Cardiac muscle cell (in vitro differentiated cells and primary cell): ENCODE results near the gene WRNIP1. TPM values are rescaled to one million over a fixed set of nuclear protein-coding genes. Genes with fewer than 3 reads are reported as not detected.

Source experiments
- DNase-seq, 2 donors: peaks; one replicate each; pipeline versions ENCODE4 v3.0.0 to v3.0.0-alpha.2; 2010 to 2017; ENCODE audit warnings: low read depth in 1 of 2, low spot score in 1 of 2
- H3K27ac ChIP-seq: fragments of 200-600 bp; sonication (generic); 2 replicates; pipeline ENCODE4 v1.5.1; 2016
- H3K27me3 ChIP-seq: fragments of 200-600 bp; sonication (generic); 2 replicates; pipeline ENCODE4 v1.6.0; 2016; ENCODE audit warnings: control low read depth
- H3K36me3 ChIP-seq: fragments of 200-600 bp; sonication (generic); 2 replicates; pipeline ENCODE4 v1.5.1; 2016; ENCODE audit warnings: control low read depth
- H3K4me1 ChIP-seq: fragments of 200-600 bp; sonication (generic); 2 replicates; pipeline ENCODE4 v1.8.1; 2017; ENCODE audit warnings: low read depth, mild to moderate bottlenecking, mixed run types
- H3K4me3 ChIP-seq: fragments of 200-600 bp; sonication (generic); 2 replicates; pipeline ENCODE4 v1.5.1; 2016; ENCODE audit warnings: mild to moderate bottlenecking
- H3K9me3 ChIP-seq: fragments of 200-600 bp; sonication (generic); 2 replicates; pipeline ENCODE4 v1.5.1; 2017; ENCODE audit warnings: low read depth, mild to moderate bottlenecking, control low read depth
- CTCF ChIP-seq: IDR thresholded peaks from 2 replicates; pipeline ENCODE4 v1.5.1; 2012; ENCODE audit warnings: low read depth, mild to moderate bottlenecking, low read length
- polyA plus RNA-seq: library from polyadenylated mRNA; unstranded; fragments of >200 nt; fragmentation: Nextera tagmentation; extraction: Ambion mirVana; gene quantifications from 2 replicates; pipeline ENCODE4 v1.2.1, GENCODE V29; 2016
- total RNA-seq: library from RNA; depleted of rRNA; stranded (reverse); fragments of >200 nt; gene quantifications from 2 replicates; pipeline ENCODE4 v1.2.3, GENCODE V29; 2016

The WRNIP1 gene
- total and polyA plus RNA-seq, 2 experiments from 2014 or later = 59.2 to 89.9 TPM

DNA sequence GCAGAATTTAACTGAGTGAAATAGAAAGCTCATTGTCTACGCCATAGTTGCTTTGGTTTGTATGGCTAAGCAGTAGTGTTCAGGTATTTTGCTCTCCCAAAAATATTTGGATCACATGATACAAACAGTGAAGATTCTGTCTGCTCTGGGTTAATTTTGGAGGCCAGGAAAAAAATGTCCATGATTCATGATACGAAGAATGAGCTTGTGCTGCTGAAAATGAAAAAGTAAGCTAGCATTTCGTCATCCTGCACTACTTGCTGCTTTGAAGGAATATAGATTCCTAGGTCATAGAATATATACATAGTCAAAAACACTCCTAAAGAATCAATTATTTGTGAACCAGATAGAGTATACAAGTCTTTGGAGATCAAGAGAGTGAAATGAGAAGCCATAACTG, 8.3 kb downstream of the WRNIP1 start:
- no peaks in the 10 kb centered on the region for H3K36me3 ChIP-seq
- H3K4me3 ChIP-seq = no peak overlapping the region
- no peak overlapping the region for H3K27ac ChIP-seq
- no peaks in the 10 kb centered on the region for H3K9me3 ChIP-seq
- peak in 1 of 2 donors; percentile 32 for DNase-seq
- TF ChIP-seq CTCF = no peak
- H3K27me3 ChIP-seq = no peaks in the 10 kb centered on the region
- peaks cover 26% of the 10 kb centered on the region for H3K4me1 ChIP-seq

DNA sequence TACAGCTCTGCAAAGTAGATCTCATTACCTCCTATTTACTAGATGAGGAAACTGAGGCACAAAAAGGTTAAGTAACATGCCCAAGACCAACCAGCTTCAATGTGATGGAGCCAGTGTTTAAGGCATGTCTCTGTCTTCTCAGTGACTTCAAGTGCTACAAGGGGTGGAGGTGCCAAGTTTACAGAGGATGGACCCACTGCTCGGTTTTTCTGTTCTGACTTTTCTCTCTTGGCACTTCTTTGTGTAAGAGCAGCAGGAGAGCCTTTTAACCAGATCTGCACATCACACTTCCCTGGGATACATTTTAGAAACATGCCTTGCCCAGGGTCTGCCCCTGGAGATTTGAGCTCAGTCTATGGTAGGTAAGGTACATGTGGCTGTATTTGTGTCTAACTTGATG, 9.8 kb downstream of the WRNIP1 start:
- no peak for TF ChIP-seq CTCF
- H3K9me3 ChIP-seq = no peaks in the 10 kb centered on the region
- no peak for DNase-seq
- no peak overlapping the region for H3K4me3 ChIP-seq
- H3K27me3 ChIP-seq = no peaks in the 10 kb centered on the region
- peaks cover 11% of the 10 kb centered on the region for H3K36me3 ChIP-seq
- no peak overlapping the region for H3K27ac ChIP-seq
- H3K4me1 ChIP-seq = peaks cover 11% of the 10 kb centered on the region

GRCh38 chr6:2777249-2777648, 12.1 kb downstream of the WRNIP1 start:
- Histone ChIP-seq H3K4me1 (peaks cover 5% of the 10 kb centered on the region), H3K36me3 (peaks cover 15% of the 10 kb centered on the region), H3K4me3 (no peak overlapping the region), H3K9me3 (no peaks in the 10 kb centered on the region), H3K27ac (no peak overlapping the region), H3K27me3 (no peaks in the 10 kb centered on the region)
- no peak for DNase-seq
- no peak for TF ChIP-seq CTCF

DNA sequence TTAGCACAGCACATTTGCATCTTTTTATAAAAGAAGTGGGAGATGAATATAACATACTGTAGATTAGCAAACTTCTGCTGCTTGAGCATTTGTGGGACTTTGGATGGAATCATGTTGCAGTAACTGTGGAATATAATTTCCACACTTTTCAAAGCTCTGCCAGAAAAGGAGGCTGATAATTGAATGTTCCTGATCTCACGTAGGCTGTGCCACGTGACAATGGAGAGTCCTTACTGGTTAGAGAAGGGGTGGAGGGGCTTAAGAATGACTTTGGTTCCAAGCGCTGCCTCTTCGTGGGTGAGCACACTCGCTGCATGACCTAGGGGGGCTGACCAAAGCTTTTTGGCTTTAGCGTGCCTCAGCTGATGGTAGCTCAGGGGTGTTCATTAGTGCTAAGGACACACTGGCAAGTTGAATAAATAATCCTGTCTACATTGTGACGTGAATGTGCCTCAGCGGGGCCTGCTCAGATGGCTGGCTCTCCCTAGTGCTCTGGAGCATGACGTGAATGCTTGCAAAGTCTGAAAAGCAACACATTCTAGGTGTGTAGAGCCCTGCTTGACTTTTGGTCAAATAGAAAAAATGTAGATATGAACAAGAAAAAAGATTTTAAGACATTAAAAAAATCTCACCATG, 15.0 kb downstream of the WRNIP1 start:
- no peak overlapping the region for H3K4me3 ChIP-seq
- no peaks in the 10 kb centered on the region for H3K27me3 ChIP-seq
- H3K36me3 ChIP-seq = peaks cover 15% of the 10 kb centered on the region
- no peaks in the 10 kb centered on the region for H3K9me3 ChIP-seq
- H3K4me1 ChIP-seq = peaks cover 8% of the 10 kb centered on the region
- H3K27ac ChIP-seq = no peak overlapping the region
- no peak for DNase-seq
- no peak for TF ChIP-seq CTCF

DNA sequence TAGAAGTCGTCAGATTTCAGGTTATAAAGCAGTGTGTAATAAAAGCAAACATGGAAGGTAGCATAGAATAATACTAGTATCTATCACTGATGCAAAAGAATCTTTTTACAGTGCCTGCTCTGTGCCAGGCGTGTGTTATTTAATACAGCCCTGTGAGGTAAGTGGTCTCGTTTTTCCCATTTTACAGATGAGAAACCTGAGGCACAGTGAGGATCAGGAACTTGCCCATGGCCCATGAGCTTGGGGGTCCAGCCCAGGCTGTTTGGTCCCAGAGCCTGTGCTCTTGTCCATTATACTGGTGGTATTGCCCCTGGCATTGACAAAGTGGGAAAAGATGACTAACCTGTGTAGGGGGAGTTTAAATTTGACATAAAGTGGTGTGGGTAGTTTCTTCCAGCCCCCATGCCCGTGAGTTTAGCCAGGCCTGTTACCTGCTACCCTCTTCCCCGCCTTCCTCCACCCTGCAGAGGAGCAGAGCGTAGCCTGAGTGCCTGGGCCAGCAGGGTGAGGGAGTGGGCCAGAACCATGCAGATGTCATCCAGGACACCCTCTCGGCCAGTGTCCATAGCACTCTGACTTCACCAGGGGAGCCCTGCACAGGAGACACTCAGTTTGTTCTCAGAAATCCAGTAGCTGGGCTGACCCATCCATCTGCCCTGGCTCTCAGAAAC, 16.6 kb downstream of the WRNIP1 start:
- Histone ChIP-seq H3K27me3 (no peaks in the 10 kb centered on the region), H3K4me1 (peaks cover 6% of the 10 kb centered on the region), H3K36me3 (peaks cover 15% of the 10 kb centered on the region), H3K4me3 (no peak overlapping the region), H3K9me3 (no peaks in the 10 kb centered on the region), H3K27ac (no peak overlapping the region)
- no peak for TF ChIP-seq CTCF
- no peak for DNase-seq
